ENCODE measurements around the gene DROSHA.
A peak's percentile ranks its signal among the peaks of the same experiment; 100 is the strongest.

DROSHA gene

DNA sequence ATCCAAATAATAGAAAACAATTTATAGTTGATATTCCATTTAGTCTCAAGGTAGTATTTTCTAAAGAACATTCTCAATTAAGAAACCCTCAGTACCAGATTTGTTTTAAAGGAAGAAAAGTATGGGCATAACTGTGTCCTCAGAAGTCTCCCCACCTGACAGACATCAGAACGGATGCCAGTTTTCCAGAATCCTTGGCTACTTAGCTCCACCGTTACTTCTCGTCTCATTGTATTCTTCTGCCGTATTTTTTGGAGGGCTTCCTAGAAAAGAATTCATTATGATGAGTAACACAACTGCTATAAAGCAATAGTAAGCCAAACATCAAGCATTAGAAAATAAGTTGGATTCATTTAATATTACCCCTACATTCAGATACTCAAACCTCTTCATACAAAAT is 67.8 kb downstream of the DROSHA start:
- Histone ChIP-seq H3K36me3 (ENCODE audit: insufficient read depth, low read length) (peaks cover 57% of the 10 kb centered on the region), H3K4me3 (ENCODE audit: low read length) (no peak overlapping the region), H3K27me3 (ENCODE audit: control insufficient read depth, insufficient read depth, low read length) (no peaks in the 10 kb centered on the region), H3K9me3 (replicated peaks; ENCODE audit: low read length) (no peaks in the 10 kb centered on the region), H3K4me2 (ENCODE audit: low read length) (no peak overlapping the region), H3K9ac (ENCODE audit: low read depth, low read length) (no peak overlapping the region), H3K4me1 (ENCODE audit: control insufficient read depth, insufficient read depth, low read length) (peaks cover 12% of the 10 kb centered on the region)

DNA sequence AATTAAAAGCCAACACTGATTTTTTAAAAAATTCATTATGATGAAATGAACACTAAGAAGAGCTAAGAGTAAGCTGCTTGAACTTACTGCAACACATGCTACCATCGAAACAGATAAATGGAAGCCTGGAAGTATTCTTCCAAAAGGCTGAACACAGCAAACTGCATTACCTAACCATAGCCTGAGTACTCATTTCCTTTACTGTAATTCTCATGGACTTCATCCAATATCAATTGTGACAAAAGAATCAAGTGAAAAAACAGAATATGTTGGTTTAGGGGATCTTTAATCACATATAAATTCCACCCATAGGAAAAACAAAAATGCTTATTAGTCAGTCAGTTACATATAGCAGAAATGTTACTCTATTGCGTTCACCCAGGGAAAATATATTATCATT is 68.5 kb downstream of the DROSHA start:
- Histone ChIP-seq H3K9me3 (replicated peaks; ENCODE audit: low read length) (no peaks in the 10 kb centered on the region), H3K4me1 (ENCODE audit: control insufficient read depth, insufficient read depth, low read length) (peaks cover 12% of the 10 kb centered on the region), H3K4me2 (ENCODE audit: low read length) (no peak overlapping the region), H3K27me3 (ENCODE audit: control insufficient read depth, insufficient read depth, low read length) (no peaks in the 10 kb centered on the region), H3K36me3 (ENCODE audit: insufficient read depth, low read length) (peaks cover 59% of the 10 kb centered on the region), H3K4me3 (ENCODE audit: low read length) (no peak overlapping the region), H3K9ac (ENCODE audit: low read depth, low read length) (no peak overlapping the region)

DNA sequence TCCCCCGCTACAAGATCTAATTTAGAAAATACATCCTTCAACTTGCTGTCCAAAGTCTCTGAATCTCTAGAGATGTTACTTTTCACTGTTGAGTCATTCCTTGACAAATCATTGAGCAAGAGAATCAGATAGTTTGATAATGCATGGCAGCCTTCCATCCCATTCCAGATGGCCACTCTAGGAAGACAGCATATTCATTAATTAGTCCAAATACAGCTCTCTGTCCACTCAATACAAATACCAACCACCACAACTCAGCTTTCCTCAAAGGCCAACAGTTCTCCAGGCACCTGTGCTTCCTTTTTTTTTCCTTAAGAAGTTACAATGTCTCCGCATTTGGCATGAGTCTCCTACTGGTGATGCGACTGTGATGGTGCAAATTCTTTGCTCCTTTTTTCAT is 72.3 kb downstream of the DROSHA start:
- Histone ChIP-seq H3K4me1 (ENCODE audit: control insufficient read depth, insufficient read depth, low read length) (peaks cover 12% of the 10 kb centered on the region), H3K27me3 (ENCODE audit: control insufficient read depth, insufficient read depth, low read length) (no peaks in the 10 kb centered on the region), H3K4me3 (ENCODE audit: low read length) (no peak overlapping the region), H3K9ac (ENCODE audit: low read depth, low read length) (no peak overlapping the region), H3K9me3 (replicated peaks; ENCODE audit: low read length) (no peaks in the 10 kb centered on the region), H3K4me2 (ENCODE audit: low read length) (no peak overlapping the region), H3K36me3 (ENCODE audit: insufficient read depth, low read length) (peaks cover 50% of the 10 kb centered on the region)

DNA sequence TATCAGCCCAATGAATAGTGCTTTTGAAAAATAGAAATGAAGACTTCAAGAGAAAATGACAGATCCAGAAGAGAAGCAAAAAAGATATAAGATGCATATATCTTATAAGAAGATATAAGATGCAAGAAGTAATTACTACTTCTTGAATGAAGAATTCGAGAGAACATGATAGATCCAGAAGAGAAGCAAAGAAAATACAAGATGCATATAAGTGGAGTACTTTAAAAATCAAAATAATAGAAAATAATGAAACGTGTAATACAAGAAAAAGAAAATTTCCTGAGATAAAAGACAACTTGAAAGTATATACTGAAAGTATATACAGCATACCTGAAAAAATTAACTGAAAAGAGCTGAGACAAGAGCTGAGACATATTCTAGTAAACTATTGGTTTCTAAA is 76.7 kb downstream of the DROSHA start:
- H3K4me1 ChIP-seq (ENCODE audit: control insufficient read depth, insufficient read depth, low read length): no peaks in the 10 kb centered on the region
- H3K36me3 ChIP-seq (ENCODE audit: insufficient read depth, low read length): peaks cover 28% of the 10 kb centered on the region
- H3K4me2 ChIP-seq (ENCODE audit: low read length): no peak overlapping the region
- H3K27me3 ChIP-seq (ENCODE audit: control insufficient read depth, insufficient read depth, low read length): no peaks in the 10 kb centered on the region
- no peak overlapping the region for H3K4me3 ChIP-seq (ENCODE audit: low read length)
- H3K9me3 ChIP-seq (replicated peaks; ENCODE audit: low read length): no peaks in the 10 kb centered on the region
- no peak overlapping the region for H3K9ac ChIP-seq (ENCODE audit: low read depth, low read length)

DNA sequence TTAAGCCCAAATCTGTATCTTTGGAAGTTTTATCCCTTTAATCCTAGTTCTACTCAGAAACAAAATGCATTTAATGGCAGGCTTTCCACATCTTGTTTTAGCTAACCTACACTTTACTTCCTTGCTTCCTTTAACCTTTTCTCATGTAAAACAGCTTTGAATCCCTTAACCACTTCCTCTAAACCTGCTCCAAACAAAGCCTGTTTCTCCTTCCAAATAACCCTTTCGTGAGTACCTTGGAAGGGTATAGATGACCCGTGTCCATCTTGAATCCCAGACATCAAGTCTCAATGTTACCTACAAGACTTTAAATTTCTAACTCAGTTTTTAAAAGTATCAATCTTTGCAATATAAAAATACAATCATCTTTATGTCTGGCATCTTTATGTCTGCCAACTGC is 78.4 kb downstream of the DROSHA start:
- no peak overlapping the region for H3K9ac ChIP-seq (ENCODE audit: low read depth, low read length)
- no peaks in the 10 kb centered on the region for H3K4me1 ChIP-seq (ENCODE audit: control insufficient read depth, insufficient read depth, low read length)
- H3K9me3 ChIP-seq (replicated peaks; ENCODE audit: low read length): no peaks in the 10 kb centered on the region
- peaks cover 35% of the 10 kb centered on the region for H3K36me3 ChIP-seq (ENCODE audit: insufficient read depth, low read length)
- H3K4me3 ChIP-seq (ENCODE audit: low read length): no peak overlapping the region
- H3K4me2 ChIP-seq (ENCODE audit: low read length): no peak overlapping the region
- no peaks in the 10 kb centered on the region for H3K27me3 ChIP-seq (ENCODE audit: control insufficient read depth, insufficient read depth, low read length)

DNA sequence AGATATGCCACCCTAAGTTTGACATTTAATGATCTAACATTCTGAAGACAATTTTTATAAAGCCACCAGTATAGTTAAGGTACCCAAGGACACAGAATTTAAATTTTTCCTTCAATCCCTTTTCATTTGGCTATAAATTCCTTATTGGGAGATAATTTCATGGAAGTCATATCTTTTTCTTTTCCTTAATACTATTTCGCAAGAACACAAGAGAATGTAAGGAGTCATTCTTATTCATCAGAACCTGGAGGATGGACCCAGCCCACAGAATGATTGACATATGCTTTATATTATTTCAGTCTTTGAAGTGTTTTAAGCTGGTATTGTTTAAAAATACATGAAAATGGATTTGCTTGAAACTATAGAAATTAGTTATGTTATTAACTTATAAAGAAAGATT is 79.6 kb downstream of the DROSHA start:
- H3K9ac ChIP-seq (ENCODE audit: low read depth, low read length): no peak overlapping the region
- H3K27me3 ChIP-seq (ENCODE audit: control insufficient read depth, insufficient read depth, low read length): no peaks in the 10 kb centered on the region
- no peak overlapping the region for H3K4me2 ChIP-seq (ENCODE audit: low read length)
- no peak overlapping the region for H3K4me3 ChIP-seq (ENCODE audit: low read length)
- no peaks in the 10 kb centered on the region for H3K9me3 ChIP-seq (replicated peaks; ENCODE audit: low read length)
- peaks cover 37% of the 10 kb centered on the region for H3K36me3 ChIP-seq (ENCODE audit: insufficient read depth, low read length)
- no peaks in the 10 kb centered on the region for H3K4me1 ChIP-seq (ENCODE audit: control insufficient read depth, insufficient read depth, low read length)

DNA sequence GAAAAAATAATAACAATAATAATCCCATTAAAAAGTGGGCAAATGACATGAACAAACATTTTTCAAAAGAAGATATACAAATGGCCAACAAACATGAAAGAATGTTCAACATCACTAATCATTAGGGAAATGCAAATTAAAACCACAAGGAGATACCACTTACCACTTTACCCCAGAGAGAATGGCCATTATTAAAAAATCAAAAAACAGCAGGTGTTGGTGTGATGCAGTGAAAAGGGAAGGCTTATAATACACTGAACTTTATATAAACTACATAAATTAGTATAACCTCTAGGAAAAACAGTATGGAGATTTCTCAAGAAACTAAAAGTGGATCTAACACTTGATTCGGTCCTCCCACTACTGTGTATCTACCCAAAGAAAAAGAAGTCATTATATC is 81.9 kb downstream of the DROSHA start:
- H3K27me3 ChIP-seq (ENCODE audit: control insufficient read depth, insufficient read depth, low read length): no peaks in the 10 kb centered on the region
- H3K9me3 ChIP-seq (replicated peaks; ENCODE audit: low read length): no peaks in the 10 kb centered on the region
- no peak overlapping the region for H3K9ac ChIP-seq (ENCODE audit: low read depth, low read length)
- H3K4me2 ChIP-seq (ENCODE audit: low read length): no peak overlapping the region
- peaks cover 31% of the 10 kb centered on the region for H3K36me3 ChIP-seq (ENCODE audit: insufficient read depth, low read length)
- no peaks in the 10 kb centered on the region for H3K4me1 ChIP-seq (ENCODE audit: control insufficient read depth, insufficient read depth, low read length)
- no peak overlapping the region for H3K4me3 ChIP-seq (ENCODE audit: low read length)

DNA sequence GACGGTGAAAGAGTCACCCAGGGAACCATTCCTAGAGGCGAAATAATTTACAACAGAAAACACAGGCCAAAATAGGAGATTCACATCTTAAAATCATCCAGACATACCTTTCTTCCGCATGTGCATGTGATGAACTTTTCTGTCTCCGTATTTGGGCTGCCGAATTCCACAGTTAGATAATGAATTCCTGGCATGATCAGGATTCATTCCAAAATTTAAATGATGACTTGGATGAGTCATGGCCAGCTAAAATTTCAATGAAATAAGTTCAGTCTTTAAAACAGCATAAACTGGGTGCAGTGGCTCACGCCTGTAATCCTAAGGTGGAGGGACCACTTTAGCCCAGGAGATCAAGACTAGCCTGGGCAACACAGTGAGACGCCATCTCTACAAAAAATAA is 82.7 kb downstream of the DROSHA start:
- H3K27me3 ChIP-seq (ENCODE audit: control insufficient read depth, insufficient read depth, low read length): no peaks in the 10 kb centered on the region
- H3K4me3 ChIP-seq (ENCODE audit: low read length): no peak overlapping the region
- no peaks in the 10 kb centered on the region for H3K9me3 ChIP-seq (replicated peaks; ENCODE audit: low read length)
- no peaks in the 10 kb centered on the region for H3K4me1 ChIP-seq (ENCODE audit: control insufficient read depth, insufficient read depth, low read length)
- no peak overlapping the region for H3K4me2 ChIP-seq (ENCODE audit: low read length)
- peaks cover 31% of the 10 kb centered on the region for H3K36me3 ChIP-seq (ENCODE audit: insufficient read depth, low read length)
- H3K9ac ChIP-seq (ENCODE audit: low read depth, low read length): no peak overlapping the region

DNA sequence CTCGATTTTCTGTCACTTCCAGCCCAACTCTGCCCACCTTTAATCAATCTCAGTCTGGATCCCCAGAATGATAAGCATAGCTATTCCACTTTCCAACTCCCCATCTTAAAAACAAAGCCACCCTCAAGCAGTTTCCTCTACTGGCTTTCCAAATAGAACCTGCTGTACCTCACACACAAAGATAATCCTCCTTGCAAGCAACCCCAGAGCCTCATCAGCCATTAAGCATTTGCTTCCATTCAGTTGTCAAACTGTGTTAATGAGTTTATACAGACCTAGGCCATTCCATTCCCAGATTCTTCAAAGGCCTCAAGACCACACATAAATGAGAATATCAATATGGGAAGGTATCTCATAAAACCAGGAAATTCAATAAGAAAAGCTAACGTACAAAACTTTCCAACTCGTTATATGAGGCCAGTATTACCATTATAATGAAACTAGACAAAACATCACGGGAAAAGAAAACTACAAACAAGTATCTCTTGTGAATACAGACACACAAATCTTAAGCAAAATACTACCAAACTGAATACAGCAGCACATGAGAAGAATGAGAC is 86.8 kb downstream of the DROSHA start:
- Histone ChIP-seq H3K36me3 (ENCODE audit: insufficient read depth, low read length) (peaks cover 23% of the 10 kb centered on the region), H3K9me3 (replicated peaks; ENCODE audit: low read length) (no peaks in the 10 kb centered on the region), H3K4me2 (ENCODE audit: low read length) (no peak overlapping the region)

DNA sequence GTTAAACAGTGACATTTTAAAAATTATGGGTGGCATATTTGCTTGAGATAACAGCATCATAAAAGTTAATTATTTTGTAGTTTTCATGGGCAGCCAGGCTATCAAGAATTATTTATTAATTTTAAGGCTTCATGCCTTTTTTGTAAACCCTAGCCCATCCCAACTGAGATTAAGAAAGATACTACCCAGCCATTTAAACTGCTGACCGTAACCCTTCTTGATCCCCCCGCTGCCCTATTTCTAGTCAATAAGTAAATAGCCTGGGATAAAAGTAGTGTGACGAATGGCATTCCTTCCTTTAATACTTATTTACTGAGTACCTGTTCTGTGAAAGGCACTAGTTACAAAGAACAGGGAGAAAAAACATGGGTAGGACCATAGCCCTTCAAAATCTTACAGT is 88.3 kb downstream of the DROSHA start:
- no peaks in the 10 kb centered on the region for H3K9me3 ChIP-seq (replicated peaks; ENCODE audit: low read length)
- H3K4me3 ChIP-seq (ENCODE audit: low read length): no peak overlapping the region
- H3K4me2 ChIP-seq (ENCODE audit: low read length): no peak overlapping the region
- H3K9ac ChIP-seq (ENCODE audit: low read depth, low read length): no peak overlapping the region
- peaks cover 17% of the 10 kb centered on the region for H3K4me1 ChIP-seq (ENCODE audit: control insufficient read depth, insufficient read depth, low read length)
- H3K36me3 ChIP-seq (ENCODE audit: insufficient read depth, low read length): peaks cover 18% of the 10 kb centered on the region
- no peaks in the 10 kb centered on the region for H3K27me3 ChIP-seq (ENCODE audit: control insufficient read depth, insufficient read depth, low read length)

More for the DNA sequence above, 86.8 kb downstream of the DROSHA start:
- H3K27me3 ChIP-seq (ENCODE audit: control insufficient read depth, insufficient read depth, low read length): no peaks in the 10 kb centered on the region
- no peak overlapping the region for H3K9ac ChIP-seq (ENCODE audit: low read depth, low read length)
- H3K4me3 ChIP-seq (ENCODE audit: low read length): no peak overlapping the region
- H3K4me1 ChIP-seq (ENCODE audit: control insufficient read depth, insufficient read depth, low read length): peaks cover 17% of the 10 kb centered on the region

DNA sequence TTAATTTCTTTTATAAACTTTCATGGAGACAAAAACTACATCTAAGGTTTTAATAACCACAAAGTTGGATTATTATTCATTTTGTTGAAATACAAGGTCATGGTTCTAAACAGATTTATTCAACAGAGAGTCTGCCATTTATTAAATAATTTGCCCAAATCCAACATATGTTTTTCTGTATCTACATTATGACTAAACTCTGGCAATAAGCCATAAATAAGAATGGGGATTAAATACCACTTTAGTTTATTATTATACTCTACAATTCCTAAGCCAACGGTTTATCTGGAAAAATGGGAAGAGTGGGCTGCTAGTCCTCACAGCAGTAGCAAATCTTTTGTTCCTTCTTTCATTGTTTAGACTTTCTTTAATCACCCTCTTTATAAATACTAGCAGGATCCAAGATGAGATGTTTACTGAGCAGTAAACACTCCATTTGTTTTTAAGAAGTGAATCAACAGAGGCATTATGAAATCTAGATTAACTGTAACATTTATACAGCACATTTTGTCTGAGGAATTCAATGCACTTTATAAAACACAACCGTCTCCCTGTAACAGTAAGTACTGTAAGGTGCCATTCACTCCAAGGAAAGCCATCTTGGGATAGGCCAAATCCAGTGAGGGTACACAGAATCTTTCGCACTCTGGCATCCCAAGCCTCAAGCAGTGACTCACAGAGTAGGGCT is 89.7 kb downstream of the DROSHA start:
- H3K4me1 ChIP-seq (ENCODE audit: control insufficient read depth, insufficient read depth, low read length): peaks cover 17% of the 10 kb centered on the region
- peak overlapping the region; percentile 22 for H3K4me2 ChIP-seq (ENCODE audit: low read length)
- H3K36me3 ChIP-seq (ENCODE audit: insufficient read depth, low read length): peaks cover 12% of the 10 kb centered on the region
- H3K4me3 ChIP-seq (ENCODE audit: low read length): no peak overlapping the region
- no peaks in the 10 kb centered on the region for H3K27me3 ChIP-seq (ENCODE audit: control insufficient read depth, insufficient read depth, low read length)
- H3K9me3 ChIP-seq (replicated peaks; ENCODE audit: low read length): no peaks in the 10 kb centered on the region
- no peak overlapping the region for H3K9ac ChIP-seq (ENCODE audit: low read depth, low read length)

DNA sequence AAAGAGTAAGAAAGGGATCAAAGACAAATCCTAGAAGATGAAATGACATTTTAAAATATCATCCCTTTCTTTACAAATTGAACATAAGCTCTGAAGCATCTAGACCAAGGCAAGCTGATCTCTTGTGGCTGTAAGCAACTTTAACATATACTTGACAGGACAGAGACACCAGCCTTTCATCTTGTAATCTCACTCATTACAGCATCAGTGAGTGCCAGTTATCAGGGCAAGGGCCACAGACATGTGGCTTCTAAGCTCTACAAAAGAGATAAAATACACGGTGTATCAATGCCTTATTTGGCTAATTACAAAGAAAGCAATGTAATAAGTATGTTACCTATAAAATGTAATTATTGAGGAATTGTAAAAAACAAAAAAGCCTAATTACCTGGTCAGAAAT is 95.0 kb downstream of the DROSHA start:
- Histone ChIP-seq H3K9ac (ENCODE audit: low read depth, low read length) (no peak overlapping the region), H3K4me2 (ENCODE audit: low read length) (no peak overlapping the region), H3K4me3 (ENCODE audit: low read length) (no peak overlapping the region), H3K36me3 (ENCODE audit: insufficient read depth, low read length) (peaks cover 40% of the 10 kb centered on the region), H3K27me3 (ENCODE audit: control insufficient read depth, insufficient read depth, low read length) (no peaks in the 10 kb centered on the region), H3K4me1 (ENCODE audit: control insufficient read depth, insufficient read depth, low read length) (peaks cover 8% of the 10 kb centered on the region), H3K9me3 (replicated peaks; ENCODE audit: low read length) (no peaks in the 10 kb centered on the region)

Measured in skeletal muscle satellite cell (primary cell).